ENCODE results near the gene TMTC2.

TMTC2 gene

DNA sequence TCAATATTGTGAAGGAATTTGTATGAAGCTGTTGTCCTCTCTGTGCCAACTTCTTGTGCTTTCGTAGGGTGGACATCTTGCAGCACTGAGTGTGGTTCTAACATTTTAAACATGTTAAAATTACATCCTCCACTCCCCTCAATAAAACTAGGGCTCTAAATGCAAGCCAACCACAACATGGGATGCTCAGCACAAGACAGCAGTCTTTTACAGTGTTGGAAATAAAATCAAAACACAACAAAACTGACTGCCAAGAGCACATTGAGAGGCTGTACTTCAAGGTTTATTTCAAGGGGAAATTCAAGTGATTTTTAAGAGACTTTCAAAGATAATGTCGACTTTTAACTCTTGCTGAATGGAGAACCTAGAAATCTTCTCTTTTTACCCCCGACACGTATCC lies 396.9 kb downstream of the TMTC2 start:
- TF ChIP-seq, protein P1, sequence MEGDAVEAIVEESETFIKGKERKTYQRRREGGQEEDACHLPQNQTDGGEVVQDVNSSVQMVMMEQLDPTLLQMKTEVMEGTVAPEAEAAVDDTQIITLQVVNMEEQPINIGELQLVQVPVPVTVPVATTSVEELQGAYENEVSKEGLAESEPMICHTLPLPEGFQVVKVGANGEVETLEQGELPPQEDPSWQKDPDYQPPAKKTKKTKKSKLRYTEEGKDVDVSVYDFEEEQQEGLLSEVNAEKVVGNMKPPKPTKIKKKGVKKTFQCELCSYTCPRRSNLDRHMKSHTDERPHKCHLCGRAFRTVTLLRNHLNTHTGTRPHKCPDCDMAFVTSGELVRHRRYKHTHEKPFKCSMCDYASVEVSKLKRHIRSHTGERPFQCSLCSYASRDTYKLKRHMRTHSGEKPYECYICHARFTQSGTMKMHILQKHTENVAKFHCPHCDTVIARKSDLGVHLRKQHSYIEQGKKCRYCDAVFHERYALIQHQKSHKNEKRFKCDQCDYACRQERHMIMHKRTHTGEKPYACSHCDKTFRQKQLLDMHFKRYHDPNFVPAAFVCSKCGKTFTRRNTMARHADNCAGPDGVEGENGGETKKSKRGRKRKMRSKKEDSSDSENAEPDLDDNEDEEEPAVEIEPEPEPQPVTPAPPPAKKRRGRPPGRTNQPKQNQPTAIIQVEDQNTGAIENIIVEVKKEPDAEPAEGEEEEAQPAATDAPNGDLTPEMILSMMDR (IDR thresholded peaks at IDR 0.05; ENCODE audit: low read depth, low read length, missing control alignments) = no peak
- DNase-seq (ENCODE audit: extremely low read depth, low read depth) = no peak
- no peak overlapping the region for H3K4me3 ChIP-seq (replicated peaks; ENCODE audit: low read depth, low read length)

- TF ChIP-seq, protein P1 (IDR thresholded peaks at IDR 0.05; ENCODE audit: low read depth, low read length, missing control alignments) = no peak
- H3K4me3 ChIP-seq (replicated peaks; ENCODE audit: low read depth, low read length) = no peak overlapping the region
These were observed 398.0 kb downstream of the TMTC2 start for GRCh38 chr12:83084516-83085234.

DNA sequence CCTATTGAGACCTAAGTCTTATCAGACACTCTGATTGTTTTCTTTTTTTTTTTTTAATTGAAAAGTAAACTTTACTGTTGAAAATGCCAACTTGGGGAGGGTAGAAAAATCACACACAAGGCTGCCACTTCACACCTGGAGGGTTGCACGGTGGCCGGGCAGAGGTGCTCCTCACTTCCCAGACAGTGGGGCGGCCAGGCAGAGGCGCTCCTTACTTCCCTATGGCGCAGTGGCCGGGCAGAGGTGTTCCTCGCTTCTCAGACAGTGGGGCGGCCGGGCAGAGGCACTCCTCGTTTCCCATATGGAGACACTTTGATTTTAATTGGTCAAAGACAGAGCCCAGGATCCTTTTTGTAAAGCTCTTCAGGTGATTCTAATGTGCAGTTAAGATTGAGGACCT lies 399.3 kb downstream of the TMTC2 start:
- TF ChIP-seq, protein P1 (IDR thresholded peaks at IDR 0.05; ENCODE audit: low read depth, low read length, missing control alignments) = no peak
- DNase-seq (ENCODE audit: extremely low read depth, low read depth) = no peak
- H3K4me3 ChIP-seq (replicated peaks; ENCODE audit: low read depth, low read length) = no peak overlapping the region

More at GRCh38 chr12:83084516-83085234, 398.0 kb downstream of the TMTC2 start:
- no peak for DNase-seq (ENCODE audit: extremely low read depth, low read depth)

- no peak for DNase-seq (ENCODE audit: extremely low read depth, low read depth)
- TF ChIP-seq, protein P1 (IDR thresholded peaks at IDR 0.05; ENCODE audit: low read depth, low read length, missing control alignments) = no peak
- no peak overlapping the region for H3K4me3 ChIP-seq (replicated peaks; ENCODE audit: low read depth, low read length)
These were observed 402.9 kb downstream of the TMTC2 start for GRCh38 chr12:83089575-83089974.

GRCh38 chr12:83092129-83092528 lies 405.4 kb downstream of the TMTC2 start:
- TF ChIP-seq, protein P1 (IDR thresholded peaks at IDR 0.05; ENCODE audit: low read depth, low read length, missing control alignments) = no peak
- no peak for DNase-seq (ENCODE audit: extremely low read depth, low read depth)
- H3K4me3 ChIP-seq (replicated peaks; ENCODE audit: low read depth, low read length) = no peak overlapping the region

DNA sequence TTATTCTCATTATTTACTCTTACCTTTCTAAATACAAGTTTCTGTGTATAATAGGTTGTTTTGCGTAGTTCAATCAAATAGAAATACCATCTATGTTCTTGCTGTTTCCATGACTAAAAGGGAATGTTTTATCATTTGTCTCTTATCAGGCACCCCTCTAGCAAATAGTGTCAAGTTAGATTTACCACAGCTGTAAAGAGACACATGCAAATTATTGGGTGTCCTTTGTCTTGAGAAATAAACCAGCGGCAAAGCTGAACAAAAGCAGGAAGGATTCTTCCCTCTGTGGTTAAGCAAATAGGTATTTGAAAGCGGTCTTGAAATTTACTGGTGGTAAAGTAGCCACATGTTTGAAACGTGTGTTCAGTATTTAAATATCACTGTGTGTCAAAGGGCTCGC lies 405.9 kb downstream of the TMTC2 start:
- no peak for DNase-seq (ENCODE audit: extremely low read depth, low read depth)

More for the DNA sequence above, 405.9 kb downstream of the TMTC2 start:
- TF ChIP-seq, protein P1 (IDR thresholded peaks at IDR 0.05; ENCODE audit: low read depth, low read length, missing control alignments) = no peak
- no peak overlapping the region for H3K4me3 ChIP-seq (replicated peaks; ENCODE audit: low read depth, low read length)

All from HFF-Myc (cell line).